LNCAP (cell line): ENCODE data around the gene BCAS1.
A peak's percentile ranks its signal among the peaks of the same experiment; 100 is the strongest.

Source experiments
- CTCF ChIP-seq: fragments of 450-650 bp; IDR thresholded peaks from 2 replicates; pipeline ENCODE4 v1.5.1; 2017; ENCODE audit warnings: mild to moderate bottlenecking

Gene BCAS1

GRCh38 chr20:54063992-54064676 lies 6.3 kb downstream of the BCAS1 start:
- no peak for TF ChIP-seq CTCF

GRCh38 chr20:54063580-54063979 lies 6.8 kb downstream of the BCAS1 start:
- TF ChIP-seq CTCF, result no peak

- TF ChIP-seq CTCF, result peak; percentile 73
These were observed 7.5 kb downstream of the BCAS1 start for GRCh38 chr20:54062812-54063280.

GRCh38 chr20:54061101-54061881 lies 9.1 kb downstream of the BCAS1 start:
- TF ChIP-seq CTCF, result no peak

GRCh38 chr20:54059691-54060364 lies 10.6 kb downstream of the BCAS1 start:
- no peak for TF ChIP-seq CTCF

GRCh38 chr20:54058420-54059139 lies 11.8 kb downstream of the BCAS1 start:
- no peak for TF ChIP-seq CTCF
